Skin epidermis (tissue), 12 donors: ENCODE results near the gene KCNJ6.

Experiments used
- H3K27ac ChIP-seq, 21 experiments: fragments of 200-600 bp; sonication (generic) in 11 of 21; one replicate each; pipeline ENCODE4 v1.5.0; 2020; ENCODE audit warnings: mild to moderate bottlenecking in 3 of 21, inconsistent platforms in 2 of 21, moderate library complexity in 2 of 21
- H3K4me3 ChIP-seq, 7 experiments: fragments of 200-600 bp; sonication (generic) in 2 of 7; one replicate each; pipeline ENCODE4 v1.5.0; 2020; ENCODE audit warnings: inconsistent platforms in 2 of 7, mild to moderate bottlenecking in 2 of 7, moderate library complexity in 1 of 7

KCNJ6 gene

DNA sequence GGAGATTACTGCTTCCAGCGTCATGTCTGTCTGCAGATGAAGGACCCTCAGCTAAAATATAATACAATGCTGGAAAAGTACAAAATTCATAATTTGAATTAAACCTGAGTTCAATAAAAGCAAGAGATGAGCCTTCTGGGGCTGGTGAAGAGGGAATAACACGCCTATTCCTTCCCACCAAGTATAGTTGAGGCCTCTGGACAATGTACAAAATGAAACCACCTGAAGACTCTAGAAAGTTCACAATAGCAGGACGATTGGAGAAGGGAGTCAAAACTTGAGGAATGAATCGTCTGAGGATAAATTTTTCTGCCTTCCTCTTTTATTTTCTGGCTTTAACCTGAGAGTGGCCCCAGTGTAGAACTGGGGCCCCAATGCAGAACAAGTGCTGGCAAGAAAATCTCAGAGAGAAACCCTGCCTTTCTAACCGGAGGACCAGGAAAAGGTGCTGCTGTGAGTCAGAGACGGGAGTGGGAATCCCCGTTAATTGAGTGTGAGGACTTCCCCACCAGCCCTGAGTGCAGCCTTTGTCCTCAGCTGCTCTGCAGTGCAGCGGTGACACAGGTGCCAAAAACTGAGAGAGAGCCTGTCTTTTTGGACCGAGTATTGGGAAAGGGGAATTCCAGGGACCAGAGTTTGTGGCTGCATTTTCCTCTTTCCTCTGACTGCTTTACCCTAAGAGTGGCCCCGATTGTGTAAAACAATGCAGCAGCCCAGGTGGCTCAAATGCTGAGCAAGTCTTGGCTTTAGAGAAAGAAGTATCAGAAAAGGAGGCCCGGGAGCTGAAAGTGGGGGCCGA is 284.7 kb downstream of the KCNJ6 start:
- Histone ChIP-seq H3K4me3 (no peak overlapping the region), H3K27ac (peak overlapping the region in 1 of 21 experiments; percentile 28)

DNA sequence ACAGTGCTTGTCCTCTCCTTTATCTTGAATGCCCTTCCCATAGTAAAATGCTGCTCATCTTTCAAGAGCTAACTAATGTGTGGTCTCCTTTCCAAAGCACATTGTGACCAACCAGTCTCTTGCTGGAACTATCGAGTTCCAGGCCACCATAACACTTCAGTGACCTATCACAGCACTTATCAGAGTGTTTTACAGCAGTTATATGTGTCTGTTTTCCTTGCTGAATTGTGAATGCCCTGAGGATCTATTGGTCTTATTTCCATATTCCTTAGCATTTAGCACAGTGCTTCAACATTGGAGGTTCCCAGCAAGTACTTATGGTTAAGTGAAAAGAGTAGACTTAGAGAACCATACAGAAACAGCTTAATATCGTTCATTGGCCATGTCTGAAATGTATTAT is 285.4 kb downstream of the KCNJ6 start:
- no peak overlapping the region for H3K4me3 ChIP-seq
- H3K27ac ChIP-seq, result peak overlapping the region in 1 of 21 experiments; percentile 28

GRCh38 chr21:37628362-37628761 is 287.9 kb downstream of the KCNJ6 start:
- Histone ChIP-seq H3K27ac (no peak overlapping the region), H3K4me3 (no peak overlapping the region)

DNA sequence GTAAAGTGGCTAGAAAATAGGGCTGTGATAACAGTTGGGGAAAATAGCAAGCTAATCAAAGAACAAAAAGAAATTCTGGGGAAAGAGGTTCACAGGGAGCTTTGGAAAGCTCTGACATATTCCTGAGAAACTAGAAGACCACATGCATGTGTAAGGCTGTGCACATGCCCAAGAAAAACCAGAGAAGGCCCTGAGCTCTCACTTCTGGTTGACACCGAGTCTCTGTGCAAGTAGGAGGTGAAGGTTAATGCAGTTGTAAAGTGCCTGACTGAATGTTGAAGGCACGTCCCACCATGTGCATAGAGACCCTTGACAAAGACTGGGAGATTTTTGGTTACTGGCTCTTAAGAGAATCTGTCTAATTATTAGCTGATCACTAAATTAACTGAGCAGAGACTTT is 288.7 kb downstream of the KCNJ6 start:
- H3K4me3 ChIP-seq, result no peak overlapping the region
- H3K27ac ChIP-seq, result no peak overlapping the region

DNA sequence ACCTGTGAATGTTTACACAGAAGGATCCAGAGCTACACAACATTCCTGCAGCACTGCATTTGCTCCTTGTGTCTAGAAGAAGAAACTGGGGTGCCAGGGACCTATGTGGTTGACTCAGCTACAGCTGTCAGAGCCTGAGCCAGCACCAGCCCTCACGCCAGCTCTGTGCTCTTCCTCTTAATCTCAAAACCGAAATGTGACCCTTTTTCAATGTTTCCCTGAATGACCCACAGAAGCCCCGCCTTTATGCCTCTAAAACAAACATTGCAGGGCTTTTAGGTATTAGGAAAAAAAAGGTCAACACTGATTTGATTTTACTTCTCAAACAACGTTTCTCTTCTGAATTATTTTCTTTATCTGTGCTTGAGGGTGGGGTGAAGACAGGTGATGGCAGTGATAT is 289.2 kb downstream of the KCNJ6 start:
- no peak overlapping the region for H3K27ac ChIP-seq

DNA sequence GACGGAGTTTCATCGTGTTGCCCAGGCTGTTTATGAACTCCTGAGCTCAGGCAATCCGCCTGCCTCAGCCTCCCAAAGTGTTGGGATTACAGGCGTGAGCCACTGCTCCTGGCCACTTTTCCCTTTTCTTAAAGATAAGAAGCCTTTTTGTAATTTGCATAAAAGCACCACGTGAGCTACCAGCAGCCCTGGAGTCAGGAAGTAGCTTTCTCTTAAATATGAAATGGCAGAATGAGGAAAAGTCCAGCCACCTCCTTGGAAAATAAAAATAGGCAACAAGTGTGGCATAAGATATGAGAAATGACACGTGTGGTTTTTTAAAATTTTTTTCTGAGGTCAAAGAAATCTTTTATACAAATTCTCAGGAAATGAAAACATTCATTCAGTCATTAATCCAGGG is 289.9 kb downstream of the KCNJ6 start:
- no peak overlapping the region for H3K27ac ChIP-seq
- H3K4me3 ChIP-seq, result no peak overlapping the region

More for the DNA sequence above, 289.2 kb downstream of the KCNJ6 start:
- H3K4me3 ChIP-seq, result no peak overlapping the region

- no peak overlapping the region for H3K4me3 ChIP-seq
- H3K27ac ChIP-seq, result no peak overlapping the region
Measured at GRCh38 chr21:37623689-37624088, 292.6 kb downstream of the KCNJ6 start.

GRCh38 chr21:37623183-37623582 is 293.1 kb downstream of the KCNJ6 start:
- peak overlapping the region in 1 of 21 experiments; percentile 41 for H3K27ac ChIP-seq

GRCh38 chr21:37622755-37623154 is 293.5 kb downstream of the KCNJ6 start:
- Histone ChIP-seq H3K27ac (no peak overlapping the region), H3K4me3 (no peak overlapping the region)

More at GRCh38 chr21:37623183-37623582, 293.1 kb downstream of the KCNJ6 start:
- no peak overlapping the region for H3K4me3 ChIP-seq

GRCh38 chr21:37620401-37620800 is 295.9 kb downstream of the KCNJ6 start:
- H3K4me3 ChIP-seq, result no peak overlapping the region
- no peak overlapping the region for H3K27ac ChIP-seq

- Histone ChIP-seq H3K4me3 (no peak overlapping the region), H3K27ac (no peak overlapping the region)
Measured at GRCh38 chr21:37619464-37619974, 296.7 kb downstream of the KCNJ6 start.

- Histone ChIP-seq H3K4me3 (no peak overlapping the region), H3K27ac (no peak overlapping the region)
Measured at GRCh38 chr21:37618081-37618480, 298.2 kb downstream of the KCNJ6 start.

GRCh38 chr21:37615962-37616361 is 300.3 kb downstream of the KCNJ6 start:
- no peak overlapping the region for H3K4me3 ChIP-seq

GRCh38 chr21:37614351-37614875 is 301.8 kb downstream of the KCNJ6 start:
- no peak overlapping the region for H3K4me3 ChIP-seq
- H3K27ac ChIP-seq, result no peak overlapping the region

More at GRCh38 chr21:37615962-37616361, 300.3 kb downstream of the KCNJ6 start:
- no peak overlapping the region for H3K27ac ChIP-seq

GRCh38 chr21:37607081-37607480 is 309.2 kb downstream of the KCNJ6 start:
- Histone ChIP-seq H3K4me3 (no peak overlapping the region), H3K27ac (no peak overlapping the region)

DNA sequence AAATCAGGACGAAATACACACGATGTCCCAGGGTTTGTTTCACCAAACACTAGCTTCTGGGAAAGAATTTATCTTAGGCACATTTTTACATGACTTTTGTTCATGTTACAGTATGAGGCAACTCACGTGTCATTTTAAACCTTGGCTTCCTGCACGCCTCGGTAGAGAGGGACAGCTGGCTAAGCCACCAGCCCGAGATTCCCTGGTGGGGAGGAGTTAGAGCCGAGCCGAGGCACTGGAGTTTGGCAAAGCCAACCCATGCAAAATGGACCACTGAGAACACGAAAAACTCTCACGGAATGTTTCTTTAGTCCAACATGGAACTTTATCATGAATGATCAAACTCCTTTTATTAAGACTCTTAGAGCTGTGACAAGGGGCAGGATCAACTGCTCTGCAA is 309.7 kb downstream of the KCNJ6 start:
- H3K4me3 ChIP-seq, result no peak overlapping the region
- H3K27ac ChIP-seq, result no peak overlapping the region

DNA sequence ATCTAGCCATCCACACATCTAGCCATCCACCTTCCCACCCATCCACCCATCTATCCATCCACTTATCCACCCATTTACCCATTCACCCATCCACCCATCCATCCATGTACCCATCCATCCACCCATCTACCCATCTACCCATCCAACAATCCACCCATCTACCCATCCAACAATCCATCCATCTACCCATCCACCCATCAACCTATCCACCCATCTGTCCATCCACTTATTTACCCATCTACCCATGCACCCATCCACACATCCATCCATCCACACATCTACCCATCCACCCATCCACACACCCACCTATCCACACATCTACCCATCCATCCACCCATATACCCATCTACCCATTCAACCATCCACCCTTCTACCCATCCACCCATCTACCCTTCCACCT is 311.3 kb downstream of the KCNJ6 start:
- H3K27ac ChIP-seq, result no peak overlapping the region
- H3K4me3 ChIP-seq, result no peak overlapping the region

GRCh38 chr21:37603129-37603528 is 313.1 kb downstream of the KCNJ6 start:
- no peak overlapping the region for H3K27ac ChIP-seq
- H3K4me3 ChIP-seq, result no peak overlapping the region

DNA sequence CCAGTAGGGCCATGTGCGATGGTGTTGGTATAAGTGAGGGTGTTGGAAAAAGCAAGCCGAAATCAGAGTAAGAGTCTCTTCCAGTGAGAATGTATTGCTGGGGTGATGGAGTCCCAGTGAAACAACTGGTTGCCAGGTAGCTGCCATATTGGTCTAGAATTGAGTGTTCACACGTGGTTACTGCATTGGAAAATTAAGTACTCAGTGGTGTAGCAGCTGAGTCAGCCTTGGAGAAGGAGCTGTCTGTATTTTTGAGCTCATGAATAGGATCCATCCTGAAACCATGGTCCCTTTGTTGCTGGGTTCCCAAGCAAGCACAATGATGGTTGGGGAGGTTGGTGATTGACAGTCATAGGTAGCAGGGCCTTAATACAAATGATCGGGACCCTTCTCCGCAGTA is 314.3 kb downstream of the KCNJ6 start:
- Histone ChIP-seq H3K4me3 (no peak overlapping the region), H3K27ac (no peak overlapping the region)

GRCh38 chr21:37601027-37601426 is 315.2 kb downstream of the KCNJ6 start:
- no peak overlapping the region for H3K4me3 ChIP-seq
- no peak overlapping the region for H3K27ac ChIP-seq

DNA sequence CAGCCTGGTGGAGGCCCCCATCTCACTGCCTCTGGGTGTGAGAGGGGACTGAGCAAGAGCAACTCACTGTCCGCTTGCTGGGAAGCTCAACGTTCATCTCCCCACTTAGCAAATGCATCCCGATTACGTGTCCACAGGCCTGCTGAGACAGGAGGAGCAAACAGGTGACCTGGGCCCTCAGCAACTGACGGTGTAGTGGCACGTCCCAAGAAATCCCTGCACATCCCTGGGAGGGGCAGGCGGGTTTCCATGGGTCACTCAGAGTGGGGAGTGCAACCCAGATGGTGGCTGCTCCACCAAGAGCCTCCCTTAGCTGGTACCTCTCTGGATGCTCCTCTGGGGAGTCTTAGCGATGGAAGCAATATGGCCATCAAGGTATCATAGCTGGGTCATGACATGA is 320.3 kb downstream of the KCNJ6 start:
- H3K27ac ChIP-seq, result no peak overlapping the region

More for the DNA sequence above, 320.3 kb downstream of the KCNJ6 start:
- H3K4me3 ChIP-seq, result no peak overlapping the region
